GM21619 (cell line): ENCODE results near the gene SGK1.
A peak's percentile ranks its signal among the peaks of the same experiment; 100 is the strongest.
"Not testable (repeated sequence)": the region's sequence is repeated elsewhere in the genome, so short reads cannot be mapped to it uniquely, and the experiment has no call there.

Source experiments
- ATAC-seq: cut with Tn5 transposase; IDR thresholded peaks from one replicate; pipeline ENCODE4 v1.9.1; 2021; ENCODE audit not compliant: unreplicated experiment

Gene SGK1

GRCh38 chr6:134230087-134230700 lies 87.7 kb downstream of the SGK1 start:
- ATAC-seq: no peak

GRCh38 chr6:134229520-134229919 lies 88.4 kb downstream of the SGK1 start:
- ATAC-seq: no peak

- no peak for ATAC-seq
Observed at GRCh38 chr6:134223796-134224420, 94.0 kb downstream of the SGK1 start.

GRCh38 chr6:134221250-134221649 lies 96.7 kb downstream of the SGK1 start:
- no peak for ATAC-seq

GRCh38 chr6:134217798-134218140 lies 100.1 kb downstream of the SGK1 start:
- ATAC-seq: no peak

GRCh38 chr6:134217105-134217797 lies 100.7 kb downstream of the SGK1 start:
- ATAC-seq: no peak

GRCh38 chr6:134216301-134217010 lies 101.5 kb downstream of the SGK1 start:
- ATAC-seq: no peak

- not testable (repeated sequence) for ATAC-seq
Observed at GRCh38 chr6:134213410-134213809, 104.5 kb downstream of the SGK1 start.

- ATAC-seq: no peak
Observed at GRCh38 chr6:134211297-134211696, 106.6 kb downstream of the SGK1 start.

- ATAC-seq: no peak
Observed at GRCh38 chr6:134207421-134207820, 110.5 kb downstream of the SGK1 start.

- no peak for ATAC-seq
Observed at GRCh38 chr6:134205366-134205765, 112.5 kb downstream of the SGK1 start.

- ATAC-seq: not testable (repeated sequence)
Observed at GRCh38 chr6:134204759-134205158, 113.2 kb downstream of the SGK1 start.

- ATAC-seq: no peak
Observed at GRCh38 chr6:134204031-134204430, 113.9 kb downstream of the SGK1 start.

GRCh38 chr6:134201716-134202115 lies 116.2 kb downstream of the SGK1 start:
- ATAC-seq: no peak

- ATAC-seq: no peak
Observed at GRCh38 chr6:134199848-134200606, 117.9 kb downstream of the SGK1 start.

GRCh38 chr6:134198093-134198492 lies 119.8 kb downstream of the SGK1 start:
- no peak for ATAC-seq

GRCh38 chr6:134197685-134198084 lies 120.2 kb downstream of the SGK1 start:
- ATAC-seq: not testable (repeated sequence)

- peak; percentile 75 for ATAC-seq
Observed at GRCh38 chr6:134196568-134197193, 121.2 kb downstream of the SGK1 start.

GRCh38 chr6:134195985-134196384 lies 121.9 kb downstream of the SGK1 start:
- no peak for ATAC-seq

- ATAC-seq: no peak
Observed at GRCh38 chr6:134195164-134195906, 122.6 kb downstream of the SGK1 start.
